ENCODE data around the gene CAMTA1.

DNA sequence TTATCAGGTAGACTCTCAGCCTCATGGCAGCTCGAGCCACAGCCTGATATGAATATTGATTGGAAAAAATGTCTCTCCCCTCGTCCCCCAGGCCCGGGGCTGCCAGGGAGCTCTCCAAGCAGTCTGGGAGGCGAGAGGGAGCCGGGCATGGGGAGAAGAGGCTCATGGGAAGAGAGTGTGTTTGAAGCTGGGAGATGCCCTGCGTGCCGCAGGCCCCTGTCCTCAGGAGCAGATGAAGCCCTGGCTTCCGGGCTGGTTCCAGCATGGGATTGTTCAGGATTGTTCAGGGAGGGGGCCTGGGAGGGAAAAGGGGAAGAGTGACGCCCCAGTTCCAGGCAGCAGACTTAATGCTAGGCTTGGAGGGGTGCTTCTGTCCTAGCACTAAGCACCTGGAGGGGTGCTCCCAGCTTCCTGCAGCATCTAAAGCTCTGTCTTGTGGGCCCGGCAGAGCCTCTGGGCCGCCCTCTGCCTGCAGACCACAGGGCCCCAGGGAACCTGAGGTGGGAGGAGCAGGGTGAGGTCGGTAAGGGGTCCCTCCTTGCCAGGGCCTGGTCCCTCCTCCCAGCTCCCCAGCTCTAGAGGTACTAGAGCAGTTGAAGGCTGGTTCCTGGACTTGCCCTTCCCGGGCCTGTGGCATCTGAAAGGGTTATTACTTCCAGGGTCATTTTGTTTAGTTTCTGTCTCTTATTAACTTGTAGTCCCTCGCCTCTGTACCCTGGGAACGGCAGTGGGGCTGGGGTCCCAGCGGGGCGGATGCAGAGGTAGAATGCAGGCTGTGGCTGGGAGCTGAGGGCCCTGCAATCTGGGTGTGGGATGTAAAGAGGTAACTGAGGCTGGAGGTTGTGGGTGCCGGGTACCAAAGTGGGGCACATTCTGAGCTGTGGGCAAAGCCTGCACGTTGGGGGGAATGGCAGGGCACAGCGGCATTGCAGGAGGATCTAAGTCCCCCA is 651.1 kb downstream of the CAMTA1 start:
- TF ChIP-seq, protein P1, sequence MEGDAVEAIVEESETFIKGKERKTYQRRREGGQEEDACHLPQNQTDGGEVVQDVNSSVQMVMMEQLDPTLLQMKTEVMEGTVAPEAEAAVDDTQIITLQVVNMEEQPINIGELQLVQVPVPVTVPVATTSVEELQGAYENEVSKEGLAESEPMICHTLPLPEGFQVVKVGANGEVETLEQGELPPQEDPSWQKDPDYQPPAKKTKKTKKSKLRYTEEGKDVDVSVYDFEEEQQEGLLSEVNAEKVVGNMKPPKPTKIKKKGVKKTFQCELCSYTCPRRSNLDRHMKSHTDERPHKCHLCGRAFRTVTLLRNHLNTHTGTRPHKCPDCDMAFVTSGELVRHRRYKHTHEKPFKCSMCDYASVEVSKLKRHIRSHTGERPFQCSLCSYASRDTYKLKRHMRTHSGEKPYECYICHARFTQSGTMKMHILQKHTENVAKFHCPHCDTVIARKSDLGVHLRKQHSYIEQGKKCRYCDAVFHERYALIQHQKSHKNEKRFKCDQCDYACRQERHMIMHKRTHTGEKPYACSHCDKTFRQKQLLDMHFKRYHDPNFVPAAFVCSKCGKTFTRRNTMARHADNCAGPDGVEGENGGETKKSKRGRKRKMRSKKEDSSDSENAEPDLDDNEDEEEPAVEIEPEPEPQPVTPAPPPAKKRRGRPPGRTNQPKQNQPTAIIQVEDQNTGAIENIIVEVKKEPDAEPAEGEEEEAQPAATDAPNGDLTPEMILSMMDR (IDR thresholded peaks at IDR 0.05; ENCODE audit: insufficient read depth, low read length, poor library complexity, severe bottlenecking) = no peak
- no peak for TF ChIP-seq EZH2phosphoT487 (conservative IDR thresholded peaks at IDR 0.05; ENCODE audit: low read length)

Data from SU-DHL-6 (cell line).